ENCODE measurements around the gene PLEKHG2.
"Not testable (repeated sequence)": the region's sequence is repeated elsewhere in the genome, so short reads cannot be mapped to it uniquely, and the experiment has no call there.

The PLEKHG2 gene

GRCh38 chr19:39446365-39447084 lies 34.1 kb downstream of the PLEKHG2 start:
- DNase-seq (ENCODE audit: low read depth) = no peak

- peak; percentile 34 for DNase-seq (ENCODE audit: low read depth)
Measured at GRCh38 chr19:39448271-39448670, 35.8 kb downstream of the PLEKHG2 start.

GRCh38 chr19:39449116-39449797 lies 36.8 kb downstream of the PLEKHG2 start:
- no peak for DNase-seq (ENCODE audit: low read depth)

- DNase-seq (ENCODE audit: low read depth) = not testable (repeated sequence)
Measured at GRCh38 chr19:39451257-39451656, 38.8 kb downstream of the PLEKHG2 start.

- no peak for DNase-seq (ENCODE audit: low read depth)
Measured at GRCh38 chr19:39463403-39463802, 50.9 kb downstream of the PLEKHG2 start.

- DNase-seq (ENCODE audit: low read depth) = no peak
Measured at GRCh38 chr19:39465956-39466747, 53.7 kb downstream of the PLEKHG2 start.

GRCh38 chr19:39467941-39468340 lies 55.5 kb downstream of the PLEKHG2 start:
- no peak for DNase-seq (ENCODE audit: low read depth)

GRCh38 chr19:39469036-39469435 lies 56.6 kb downstream of the PLEKHG2 start:
- no peak for DNase-seq (ENCODE audit: low read depth)

GRCh38 chr19:39469567-39469966 lies 57.1 kb downstream of the PLEKHG2 start:
- no peak for DNase-seq (ENCODE audit: low read depth)

GRCh38 chr19:39470724-39471339 lies 58.4 kb downstream of the PLEKHG2 start:
- DNase-seq (ENCODE audit: low read depth) = peak; percentile 60

- DNase-seq (ENCODE audit: low read depth) = no peak
Measured at GRCh38 chr19:39471756-39472536, 59.5 kb downstream of the PLEKHG2 start.

GRCh38 chr19:39472746-39473442 lies 60.4 kb downstream of the PLEKHG2 start:
- DNase-seq (ENCODE audit: low read depth) = no peak

GRCh38 chr19:39473443-39473960 lies 61.0 kb downstream of the PLEKHG2 start:
- DNase-seq (ENCODE audit: low read depth) = no peak

- DNase-seq (ENCODE audit: low read depth) = peak; percentile 32
Measured at GRCh38 chr19:39474139-39474620, 61.7 kb downstream of the PLEKHG2 start.

- DNase-seq (ENCODE audit: low read depth) = no peak
Measured at GRCh38 chr19:39475748-39476147, 63.3 kb downstream of the PLEKHG2 start.
